Measurements from ENCODE around the gene LPCAT1.
"Not testable (repeated sequence)": the region's sequence is repeated elsewhere in the genome, so short reads cannot be mapped to it uniquely, and the experiment has no call there.

GRCh38 chr5:1539393-1540161, 15.8 kb upstream of the LPCAT1 start:
- TF ChIP-seq CTCF, POLR2AphosphoS5, POLR2A (IDR thresholded peaks at IDR 0.05): not testable (repeated sequence)

Measured in breast epithelium (tissue), 3 donors.